Suprapubic skin (tissue), 4 donors: ENCODE measurements around the gene TOR1A. TPM values are rescaled to one million over a fixed set of nuclear protein-coding genes. Genes with fewer than 3 reads are reported as not detected.

Experiments used
- DNase-seq, 2 donors: peaks; one replicate each; pipeline ENCODE4 v3.0.0-alpha.2; 2019; ENCODE audit warnings: low spot score in 2 of 2
- H3K27ac ChIP-seq: fragments of 200-600 bp; sonication (generic); one replicate; pipeline ENCODE4 v1.5.1; 2019
- H3K27me3 ChIP-seq: fragments of 200-600 bp; sonication (generic); one replicate; pipeline ENCODE4 v1.5.1; 2019
- H3K36me3 ChIP-seq: fragments of 200-600 bp; sonication (generic); one replicate; pipeline ENCODE4 v1.5.1; 2019
- H3K4me1 ChIP-seq: fragments of 200-600 bp; sonication (generic); one replicate; pipeline ENCODE4 v1.5.1; 2019
- H3K4me3 ChIP-seq: fragments of 200-600 bp; sonication (generic); one replicate; pipeline ENCODE4 v1.5.1; 2019; ENCODE audit warnings: mild to moderate bottlenecking
- H3K9me3 ChIP-seq: fragments of 200-600 bp; sonication (generic); one replicate; pipeline ENCODE4 v1.5.1; 2019
- EP300 ChIP-seq: sonication (generic); formaldehyde crosslinking; IDR thresholded peaks from one replicate; pipeline ENCODE4 v1.6.1; 2017; ENCODE audit warnings: antibody characterized with exemption
- POLR2A ChIP-seq, 2 donors: fragments of 450-650 bp; IDR thresholded peaks; one replicate each; pipeline ENCODE4 v1.6.1; 2017; ENCODE audit warnings: antibody characterized with exemption in 2 of 2, mild to moderate bottlenecking in 2 of 2, moderate library complexity in 2 of 2
- POLR2AphosphoS5 ChIP-seq, 3 donors: sonication (generic); formaldehyde crosslinking; IDR thresholded peaks; one replicate each; pipeline ENCODE4 v1.6.1; 2017; ENCODE audit warnings: antibody characterized with exemption in 3 of 3
- WGBS: methylation state at CpG from one replicate; pipeline ENCODE4 v1.1.5; 2018; 5-methylcytosine and 5-hydroxymethylcytosine counted together
- total RNA-seq, 4 donors: library from RNA; depleted of rRNA; stranded (reverse); fragments of >200 nt; gene quantifications; one replicate each; pipeline ENCODE4 v1.1.0, GENCODE V29; 2016
- TF ChIP-seq, protein P1 (sequence below), 2 donors: fragments of 200-600 bp in 1 of 2; fragments of 450-650 bp in 1 of 2; sonication (generic) in 1 of 2; IDR thresholded peaks; one replicate each; pipeline ENCODE4 v1.5.1; 2016 to 2019; ENCODE audit warnings: antibody characterized with exemption in 2 of 2, mild to moderate bottlenecking in 1 of 2, moderate library complexity in 1 of 2

Gene TOR1A
- total RNA-seq, 4 donors from 2014 or later = 31.7 to 44.7 (median 36.3) TPM

DNA sequence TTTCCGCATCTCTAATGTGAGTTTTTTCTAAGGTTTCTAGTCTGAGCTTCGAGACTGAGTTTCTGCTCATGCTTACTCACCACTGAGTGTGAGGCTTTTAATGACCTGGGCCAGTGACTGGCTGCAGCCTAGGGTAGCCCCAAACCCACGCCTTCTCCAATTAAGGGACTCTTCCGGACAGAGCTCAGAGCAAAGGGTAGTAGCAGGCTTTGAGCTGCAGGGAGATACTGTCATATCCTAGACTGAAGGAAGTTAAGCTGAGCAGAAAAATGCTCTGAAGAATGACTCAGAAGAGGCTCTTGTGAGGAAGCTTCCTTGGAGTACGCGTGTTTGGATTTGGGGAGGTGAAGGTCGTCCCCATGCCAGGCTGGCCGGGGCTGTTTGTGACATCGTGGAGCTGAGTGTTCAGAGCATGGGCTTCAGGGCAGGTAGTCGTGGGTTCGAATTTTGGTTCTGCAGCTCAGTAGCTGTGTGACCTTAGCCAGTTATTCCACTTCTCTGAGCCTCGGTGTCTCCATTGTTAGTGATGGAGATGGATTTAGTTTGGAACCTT, 14.8 kb upstream of the TOR1A start:
- peaks cover 29% of the 10 kb centered on the region for H3K4me1 ChIP-seq
- no peaks in the 10 kb centered on the region for H3K27me3 ChIP-seq
- 88% methylated on average over 12 of the region's 12 CpGs for WGBS
- H3K4me3 ChIP-seq = no peak overlapping the region
- H3K9me3 ChIP-seq = no peaks in the 10 kb centered on the region
- no peaks in the 10 kb centered on the region for H3K36me3 ChIP-seq
- DNase-seq = no peak
- TF ChIP-seq EP300 (no peak), POLR2A (IDR thresholded peaks at IDR 0.05) (no peak), POLR2AphosphoS5 (IDR thresholded peaks at IDR 0.05) (no peak)
- TF ChIP-seq, protein P1, sequence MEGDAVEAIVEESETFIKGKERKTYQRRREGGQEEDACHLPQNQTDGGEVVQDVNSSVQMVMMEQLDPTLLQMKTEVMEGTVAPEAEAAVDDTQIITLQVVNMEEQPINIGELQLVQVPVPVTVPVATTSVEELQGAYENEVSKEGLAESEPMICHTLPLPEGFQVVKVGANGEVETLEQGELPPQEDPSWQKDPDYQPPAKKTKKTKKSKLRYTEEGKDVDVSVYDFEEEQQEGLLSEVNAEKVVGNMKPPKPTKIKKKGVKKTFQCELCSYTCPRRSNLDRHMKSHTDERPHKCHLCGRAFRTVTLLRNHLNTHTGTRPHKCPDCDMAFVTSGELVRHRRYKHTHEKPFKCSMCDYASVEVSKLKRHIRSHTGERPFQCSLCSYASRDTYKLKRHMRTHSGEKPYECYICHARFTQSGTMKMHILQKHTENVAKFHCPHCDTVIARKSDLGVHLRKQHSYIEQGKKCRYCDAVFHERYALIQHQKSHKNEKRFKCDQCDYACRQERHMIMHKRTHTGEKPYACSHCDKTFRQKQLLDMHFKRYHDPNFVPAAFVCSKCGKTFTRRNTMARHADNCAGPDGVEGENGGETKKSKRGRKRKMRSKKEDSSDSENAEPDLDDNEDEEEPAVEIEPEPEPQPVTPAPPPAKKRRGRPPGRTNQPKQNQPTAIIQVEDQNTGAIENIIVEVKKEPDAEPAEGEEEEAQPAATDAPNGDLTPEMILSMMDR (IDR thresholded peaks at IDR 0.05) = no peak
- no peak overlapping the region for H3K27ac ChIP-seq

DNA sequence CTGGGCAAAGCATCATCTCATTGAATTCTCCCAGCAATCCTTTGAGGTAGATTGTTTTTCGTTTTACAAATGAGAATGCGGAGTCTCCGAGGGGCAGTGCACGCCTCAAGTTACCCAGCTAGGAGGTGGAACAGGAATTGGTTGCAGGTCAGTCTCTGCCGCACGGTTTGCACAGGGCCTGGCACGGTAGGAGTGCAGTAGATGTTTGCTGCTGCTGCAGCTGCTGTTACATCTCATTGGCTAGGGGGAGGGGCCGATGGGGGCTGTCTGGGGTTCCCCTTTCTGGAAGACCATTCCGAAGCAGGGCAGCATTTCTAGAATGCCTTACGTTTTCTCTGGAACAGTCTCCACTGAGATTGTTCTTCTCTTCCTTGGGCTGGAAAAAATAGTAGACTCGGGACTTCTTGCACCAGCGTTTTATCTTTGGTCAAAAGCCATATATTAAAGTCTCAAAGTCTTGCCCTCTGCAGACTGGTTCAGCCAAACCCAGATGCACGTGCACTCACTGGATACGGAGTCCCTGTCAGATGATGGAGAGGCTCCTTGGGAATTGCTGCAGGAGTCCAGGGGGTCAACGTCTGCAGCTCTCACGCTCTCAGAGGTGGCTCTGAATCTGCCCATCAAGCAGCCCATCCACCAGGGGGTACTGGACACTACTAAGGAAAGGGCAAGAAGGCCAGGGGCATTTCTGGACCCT, 12.5 kb upstream of the TOR1A start:
- DNase-seq = no peak
- Histone ChIP-seq H3K4me1 (peaks cover 35% of the 10 kb centered on the region), H3K27ac (no peak overlapping the region), H3K9me3 (no peaks in the 10 kb centered on the region), H3K27me3 (no peaks in the 10 kb centered on the region), H3K4me3 (peak overlapping the region; percentile 99), H3K36me3 (peaks cover 18% of the 10 kb centered on the region)
- TF ChIP-seq POLR2A (IDR thresholded peaks at IDR 0.05) (no peak), EP300 (no peak), POLR2AphosphoS5 (IDR thresholded peaks at IDR 0.05) (no peak)
- TF ChIP-seq, protein P1 (IDR thresholded peaks at IDR 0.05) = no peak
- WGBS = 30% methylated on average over 16 of the region's 16 CpGs

DNA sequence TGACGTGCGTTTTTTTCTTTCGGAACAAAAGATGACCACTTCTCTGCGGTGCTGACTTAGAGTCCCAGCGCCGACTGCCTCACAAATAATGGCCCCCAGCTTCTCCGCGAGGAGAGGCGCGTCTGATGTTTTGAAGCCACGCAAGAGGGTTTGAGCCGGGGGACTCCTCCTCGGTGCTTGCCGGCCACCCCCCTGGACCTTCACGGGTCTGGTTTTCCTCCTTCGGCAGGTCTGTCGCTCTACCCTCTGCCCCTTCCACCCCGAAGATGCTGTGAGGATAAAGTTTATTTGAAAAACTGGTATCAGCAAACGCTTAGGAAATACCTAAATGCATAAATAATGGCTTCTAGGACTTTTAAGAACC, 11.9 kb upstream of the TOR1A start:
- Histone ChIP-seq H3K4me3 (peak overlapping the region; percentile 99), H3K27me3 (no peaks in the 10 kb centered on the region), H3K9me3 (no peaks in the 10 kb centered on the region), H3K36me3 (peaks cover 24% of the 10 kb centered on the region), H3K27ac (peak overlapping the region; percentile 86), H3K4me1 (peaks cover 35% of the 10 kb centered on the region)
- DNase-seq = no peak
- TF ChIP-seq, protein P1 (IDR thresholded peaks at IDR 0.05) = no peak
- TF ChIP-seq POLR2AphosphoS5 (IDR thresholded peaks at IDR 0.05) = no peak
- TF ChIP-seq POLR2A (IDR thresholded peaks at IDR 0.05) = no peak
- TF ChIP-seq EP300 = no peak
- WGBS = under 1% methylated on average over 16 of the region's 19 CpGs

DNA sequence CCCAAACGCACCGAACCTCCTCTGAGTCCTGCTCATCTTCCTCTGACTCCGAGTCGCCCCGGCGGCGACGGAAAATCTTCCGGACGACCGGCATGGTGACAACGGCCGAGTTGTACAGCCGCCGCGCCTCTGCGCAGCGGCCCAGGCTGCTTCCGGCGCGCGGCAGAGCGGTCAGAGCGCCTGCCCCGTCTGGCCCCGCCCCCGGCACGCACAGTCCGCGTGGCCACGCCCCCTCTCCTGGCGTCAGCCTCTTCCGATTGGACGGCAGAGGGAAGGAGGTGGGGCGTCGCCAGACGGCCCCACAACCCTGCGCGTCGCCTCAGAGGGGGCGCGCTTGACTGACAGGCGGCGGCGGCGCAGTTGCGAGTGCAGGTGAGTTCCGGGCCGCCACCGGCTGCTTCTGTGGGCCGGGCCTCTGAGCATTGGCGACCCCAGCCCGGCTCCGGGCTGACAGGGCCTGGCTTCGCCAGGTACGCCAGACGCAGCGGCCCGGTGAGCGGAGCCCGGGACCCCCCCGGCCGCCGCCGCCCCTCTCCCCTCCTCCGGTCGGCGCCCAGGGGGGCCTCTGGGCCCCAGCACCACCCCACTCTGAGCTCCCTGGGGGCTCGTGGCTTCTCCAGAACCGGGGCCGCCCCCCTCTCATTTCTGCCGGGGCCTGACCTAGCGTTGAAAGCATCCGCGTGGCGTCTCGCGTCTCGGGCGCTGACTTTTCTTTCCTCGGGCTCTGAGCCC, 11.4 kb upstream of the TOR1A start, which contains the start of the genes C9orf78 and USP20:
C9orf78 (minus strand) TSS at position 148 of the 732 bp plus-strand sequence; CDS start at position 94, 54 bp downstream.
USP20 (plus strand) TSS at position 331 of the 732 bp plus-strand sequence. CDS start 17,098 bp downstream, outside the sequence.
- DNase-seq = peak; percentile 94 to 95
- peak within 1 kb of the TSS; percentile 86 for H3K27ac ChIP-seq
- H3K4me3 ChIP-seq = peak within 1 kb of the TSS; percentile 99
- no peaks in the 10 kb centered on the region for H3K9me3 ChIP-seq
- WGBS = 0% methylated on average over 12 of the region's 81 CpGs
- peak; percentile 84 to 94 for TF ChIP-seq POLR2A (IDR thresholded peaks at IDR 0.05)
- TF ChIP-seq POLR2AphosphoS5 (IDR thresholded peaks at IDR 0.05) = peak; percentile 58 to 92 (median 89)
- TF ChIP-seq, protein P1 (IDR thresholded peaks at IDR 0.05) = no peak
- no peak for TF ChIP-seq EP300
- no peaks in the 10 kb centered on the region for H3K27me3 ChIP-seq
- peaks cover 30% of the 10 kb centered on the region for H3K36me3 ChIP-seq
- H3K4me1 ChIP-seq = peaks cover 35% of the 10 kb centered on the region
